NCI-H226 (cell line): Measurements from ENCODE around the gene MINDY1.

Experiments used
- DNase-seq: peaks from one replicate; pipeline ENCODE4 v3.0.0-alpha.2; 2015

MINDY1 gene

DNA sequence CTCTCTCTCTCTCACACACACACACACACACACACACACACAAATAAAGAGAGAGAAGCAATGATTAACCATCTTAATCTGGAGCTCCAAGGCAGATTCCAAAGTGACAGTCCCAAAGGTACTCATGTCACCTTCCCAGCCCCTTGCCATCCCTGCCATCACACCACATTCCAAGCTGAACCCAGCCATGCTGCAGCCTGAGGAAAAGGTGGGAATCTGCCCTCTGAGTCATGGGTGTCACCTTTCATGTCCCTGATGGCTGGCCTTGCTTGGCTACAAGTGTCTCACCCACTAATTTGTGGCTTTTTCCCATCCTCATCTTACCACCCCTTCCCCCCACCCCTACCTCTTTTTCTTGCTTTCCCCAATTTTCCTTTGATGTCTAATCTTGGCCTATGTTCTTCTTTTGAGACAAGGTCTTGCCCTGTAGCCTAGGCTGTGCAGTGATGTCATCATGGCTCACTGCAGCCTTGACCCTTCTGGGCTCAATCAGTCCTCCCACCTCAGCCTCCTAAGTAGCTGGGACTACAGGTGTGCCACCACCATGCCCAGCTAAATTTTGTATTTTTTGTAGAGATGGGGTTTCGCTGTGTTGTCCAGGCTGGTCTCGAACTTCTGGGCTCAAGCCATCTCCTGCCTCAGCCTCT lies 21.4 kb downstream of the MINDY1 start:
- DNase-seq = no peak

DNA sequence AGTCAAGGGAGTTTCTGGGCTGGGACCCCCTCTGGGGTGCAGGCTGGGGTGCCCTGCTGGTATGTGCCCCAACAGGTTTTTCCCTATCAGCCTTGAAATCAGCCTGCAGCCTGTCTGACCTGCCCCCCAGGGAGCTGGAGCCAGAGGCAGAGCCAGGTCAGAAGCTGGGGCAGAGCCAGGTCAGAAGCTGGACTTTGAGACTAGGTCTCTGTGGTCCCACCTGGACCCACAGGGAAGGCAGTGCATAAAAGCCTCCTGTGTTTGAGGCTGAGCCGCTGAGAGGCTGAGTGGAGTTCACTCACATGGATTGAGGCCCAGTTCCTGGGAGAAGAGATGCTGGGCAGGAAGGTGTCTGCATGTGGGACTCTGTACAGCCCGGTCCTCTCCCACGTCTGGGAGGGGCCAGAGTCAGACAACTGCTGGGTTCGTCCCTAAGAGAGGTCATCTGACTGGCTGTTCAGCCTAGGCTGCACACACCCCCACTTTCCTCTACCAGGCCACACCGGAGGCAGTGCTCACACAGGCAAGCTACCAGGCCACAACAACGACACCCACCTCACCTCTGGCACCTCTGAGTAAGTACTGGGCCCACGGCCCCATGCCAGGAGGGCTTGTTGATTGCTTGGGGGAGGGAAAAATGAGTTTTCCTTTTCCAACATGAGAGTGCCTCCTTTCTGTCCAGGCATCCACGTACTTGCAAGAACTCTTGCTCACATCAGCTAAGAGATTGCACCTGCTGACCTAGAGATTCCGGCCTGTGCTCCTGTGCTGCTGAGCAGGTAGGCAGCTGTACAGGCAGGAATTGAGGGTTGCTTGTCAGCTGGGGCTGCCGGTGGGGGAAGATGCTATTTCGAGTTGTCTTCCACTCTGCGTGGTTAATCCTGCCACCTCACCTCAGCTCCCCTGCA lies 24.6 kb downstream of the MINDY1 start, which contains the start of gene ANXA9:
Gene ANXA9, plus strand, starts transcription at position 488 of the 908 bp plus-strand sequence. CDS start 814 bp downstream, outside the sequence.
- peak; percentile 86 for DNase-seq

DNA sequence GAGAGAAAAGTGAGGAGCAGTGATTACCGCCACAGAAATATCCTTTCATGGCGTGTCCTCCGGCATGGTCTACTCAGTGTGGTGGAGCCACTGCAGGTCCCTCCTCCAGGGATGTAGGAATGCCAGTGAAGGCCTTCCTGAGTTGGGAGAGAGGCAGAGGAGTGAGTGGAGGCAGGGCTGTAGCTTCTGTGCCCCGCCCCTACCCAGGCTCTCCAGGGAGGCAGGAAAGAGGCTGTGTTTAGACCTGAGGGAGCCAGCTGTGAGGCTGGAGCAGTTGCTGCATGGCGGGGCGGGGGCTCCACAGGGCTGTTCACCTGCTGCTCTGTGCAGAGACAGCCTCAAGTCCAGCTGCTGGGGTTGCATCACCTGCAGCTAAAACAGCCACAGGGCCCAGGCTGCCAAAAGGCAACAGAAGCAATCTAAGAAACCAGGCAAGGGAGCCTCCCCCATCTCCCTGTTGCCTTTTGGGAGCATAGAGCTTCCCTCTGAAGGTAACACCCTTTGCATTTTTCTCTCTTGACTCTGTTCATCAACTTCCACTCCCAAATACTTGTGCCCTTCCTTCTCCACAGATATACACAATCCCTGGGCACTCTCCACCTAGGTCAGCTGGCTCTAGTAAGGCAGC lies 25.4 kb downstream of the MINDY1 start:
- DNase-seq = peak; percentile 90

DNA sequence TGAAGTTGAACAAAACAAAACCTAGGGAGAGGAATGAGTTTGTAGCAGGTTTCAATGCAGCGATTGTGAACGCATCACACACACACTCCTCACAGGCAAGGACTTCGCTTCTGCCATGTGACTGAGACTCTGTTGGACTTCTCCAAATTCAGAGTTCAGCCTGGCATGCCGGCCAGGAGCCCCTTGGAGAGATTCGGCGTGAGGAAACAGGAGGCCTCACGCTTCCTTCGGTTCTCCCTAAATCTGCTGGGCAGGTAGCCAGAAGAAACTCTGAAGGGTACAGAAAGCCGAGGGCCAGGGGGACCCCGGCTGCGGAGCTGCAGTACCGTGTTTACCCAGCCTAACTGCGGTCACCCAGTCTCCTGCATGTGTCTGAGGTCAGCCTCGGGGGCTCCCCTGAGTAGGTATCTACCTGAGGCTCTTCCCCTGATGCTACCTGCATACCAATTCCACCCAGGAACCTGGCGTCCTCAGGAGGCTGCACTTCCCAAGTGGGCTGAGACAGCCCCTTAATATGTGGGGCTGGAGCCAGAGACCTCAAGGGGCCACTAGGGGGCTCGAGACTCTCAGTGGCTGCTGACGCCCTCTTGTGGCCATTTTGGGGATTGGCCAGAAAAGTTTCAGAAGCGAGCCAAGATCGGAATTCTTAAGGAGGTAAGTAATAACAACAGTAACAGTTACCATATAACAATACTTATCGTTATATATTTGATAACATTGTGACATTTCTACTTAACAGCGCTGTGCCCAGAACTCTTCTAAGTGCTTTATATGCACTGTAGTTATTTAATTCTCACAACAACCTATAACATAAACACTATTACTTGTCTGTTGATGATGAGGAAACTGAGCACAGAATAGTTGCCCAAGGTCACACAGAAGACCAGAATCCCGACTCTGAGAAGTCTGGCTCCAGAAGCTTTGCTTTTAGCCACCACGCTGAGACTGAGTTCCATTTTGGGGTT lies 27.3 kb downstream of the MINDY1 start:
- DNase-seq = peak; percentile 74

DNA sequence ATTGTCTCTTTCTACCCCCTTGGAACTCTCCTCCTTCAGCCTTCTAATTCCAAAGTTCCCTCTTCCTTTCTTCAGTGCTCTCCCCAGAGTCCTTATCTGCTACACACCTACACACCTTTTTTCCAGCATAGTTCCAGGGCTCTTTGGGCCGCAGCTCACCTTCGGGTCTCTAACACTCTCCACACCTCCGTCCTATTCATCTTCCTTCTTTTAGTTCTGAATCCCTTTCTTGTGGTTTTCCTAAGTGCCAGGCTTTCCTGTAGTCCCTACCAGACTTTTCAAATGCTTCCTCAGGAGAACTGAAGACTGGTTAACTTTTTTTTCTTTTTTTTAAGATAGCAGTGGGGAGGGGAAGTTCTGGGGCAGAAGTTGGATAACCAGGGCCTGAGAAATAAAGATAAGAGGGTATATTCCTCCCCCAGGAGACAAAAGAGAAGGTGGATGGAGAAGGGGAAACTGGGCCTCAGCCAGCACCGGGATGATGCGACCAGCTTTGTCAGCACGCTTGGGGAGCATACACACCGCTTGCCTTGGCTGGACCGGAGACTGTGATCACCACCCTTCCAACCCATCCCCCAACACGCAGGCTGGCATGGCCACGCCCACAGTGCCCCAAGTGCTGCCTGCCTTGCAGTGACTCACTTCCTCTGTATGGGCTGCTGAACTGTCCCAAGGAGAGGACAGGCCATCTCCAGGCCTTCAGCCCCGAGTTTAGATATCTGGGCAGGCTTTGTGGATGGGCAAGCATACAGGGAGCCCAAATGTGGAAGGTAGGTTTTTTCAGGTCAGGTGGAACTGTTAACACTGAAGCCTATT lies 29.6 kb downstream of the MINDY1 start:
- DNase-seq = peak; percentile 56

DNA sequence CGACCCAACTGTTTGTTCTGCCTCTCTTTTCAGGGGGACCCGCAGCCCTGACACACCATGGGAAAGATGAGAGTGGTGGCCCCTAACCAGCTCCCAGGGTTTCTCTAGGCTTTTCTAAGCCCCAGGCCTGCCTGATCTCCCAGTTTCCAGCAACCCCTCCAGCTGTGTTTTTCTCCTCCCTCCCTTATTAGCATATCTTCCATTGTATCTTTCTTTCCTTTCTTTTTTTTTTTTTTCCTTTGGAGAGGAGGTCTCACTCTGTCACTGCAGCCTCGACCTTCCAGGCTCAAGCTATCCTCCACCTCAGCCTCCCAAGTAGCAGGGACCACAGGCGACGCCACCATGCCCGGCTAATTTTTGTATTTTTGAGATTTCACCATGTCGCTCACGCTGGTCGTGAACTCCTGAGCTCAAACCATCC lies 30.3 kb downstream of the MINDY1 start:
- no peak for DNase-seq

DNA sequence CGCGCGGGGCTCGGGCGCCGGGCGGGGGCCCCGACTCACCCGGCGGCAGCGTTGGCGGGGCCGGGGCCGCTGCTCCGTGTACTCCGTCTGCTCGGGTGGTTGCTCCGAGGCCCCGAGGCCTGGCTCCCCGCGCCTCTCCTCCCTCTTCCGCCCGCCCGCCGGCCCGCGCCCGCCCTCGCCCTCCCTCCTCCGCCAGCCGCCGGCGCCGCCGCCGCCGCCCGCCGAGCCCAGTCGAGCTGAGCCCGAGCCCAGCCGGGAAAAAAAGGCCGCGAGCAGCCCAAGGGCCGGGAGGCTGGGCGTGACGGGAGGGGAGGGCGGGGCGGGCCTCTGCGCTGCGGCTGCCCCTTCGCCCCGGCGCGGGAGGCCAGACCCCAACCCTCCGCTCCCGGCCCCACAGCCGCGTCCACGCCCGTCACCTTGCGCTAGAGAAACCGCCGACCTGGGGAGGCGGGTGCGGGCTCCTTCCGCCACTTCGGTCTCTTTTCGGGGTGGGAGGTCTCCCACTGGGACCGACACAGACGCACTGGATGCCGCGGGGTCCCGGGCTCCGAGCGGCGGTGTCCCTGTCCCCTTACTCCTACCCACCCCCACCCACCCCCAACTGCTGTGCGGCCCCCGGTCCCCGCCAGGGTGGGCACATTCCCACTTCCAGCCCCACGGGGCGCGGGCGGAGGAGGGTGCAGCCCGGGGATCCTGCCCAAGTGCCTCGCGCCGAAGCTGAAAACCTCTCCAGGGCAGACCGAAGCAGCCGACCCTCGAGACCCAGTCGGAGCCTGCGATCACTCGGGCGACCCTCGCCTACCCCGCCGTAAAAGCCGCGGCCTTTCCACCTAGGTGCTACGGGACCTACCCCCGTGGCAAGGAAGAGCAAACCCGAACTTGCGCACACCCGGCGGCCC lies 31.9 kb downstream of the MINDY1 start, which contains the start of gene CERS2:
Gene CERS2, minus strand, starts transcription at position 256 of the 899 bp plus-strand sequence. CDS start 5,745 bp downstream, outside the sequence.
- DNase-seq = peak; percentile 66

DNA sequence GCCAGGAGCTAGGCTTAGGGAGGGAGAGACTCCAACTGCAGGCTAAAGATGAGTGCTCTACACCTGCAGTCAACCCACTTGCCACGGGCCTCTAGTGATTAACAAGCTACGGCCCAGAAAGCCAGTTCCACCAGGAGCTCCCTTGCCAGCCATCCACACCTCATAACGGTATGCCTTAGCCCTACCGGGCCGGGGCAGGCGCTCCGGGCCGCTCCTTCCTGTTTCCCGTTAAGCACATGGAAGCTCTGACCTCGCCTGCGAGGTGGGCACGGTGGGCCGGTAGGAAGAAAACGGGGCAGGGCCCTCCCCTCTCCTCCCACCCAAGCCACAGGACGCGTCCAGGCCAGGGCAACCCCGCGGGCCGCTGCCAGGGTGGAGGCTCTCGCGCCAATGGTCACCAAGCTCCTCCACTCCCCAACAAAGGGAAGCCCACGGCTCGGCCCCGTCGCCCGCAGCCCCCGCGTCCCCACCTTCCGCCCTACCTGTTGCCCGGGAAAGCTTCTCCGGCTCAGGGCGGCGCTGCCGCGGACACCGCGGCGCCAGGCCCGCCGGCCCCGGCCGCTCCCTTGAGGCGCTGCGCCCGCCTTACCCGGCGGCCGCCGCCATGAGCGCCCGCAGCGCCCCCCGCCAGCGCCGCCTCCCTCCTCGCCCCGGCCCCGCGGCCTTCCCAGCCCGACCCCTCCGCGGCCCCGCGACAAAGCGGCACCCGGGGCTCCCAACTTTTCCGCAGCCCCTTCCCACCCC lies 32.7 kb downstream of the MINDY1 start:
- DNase-seq = peak; percentile 27

DNA sequence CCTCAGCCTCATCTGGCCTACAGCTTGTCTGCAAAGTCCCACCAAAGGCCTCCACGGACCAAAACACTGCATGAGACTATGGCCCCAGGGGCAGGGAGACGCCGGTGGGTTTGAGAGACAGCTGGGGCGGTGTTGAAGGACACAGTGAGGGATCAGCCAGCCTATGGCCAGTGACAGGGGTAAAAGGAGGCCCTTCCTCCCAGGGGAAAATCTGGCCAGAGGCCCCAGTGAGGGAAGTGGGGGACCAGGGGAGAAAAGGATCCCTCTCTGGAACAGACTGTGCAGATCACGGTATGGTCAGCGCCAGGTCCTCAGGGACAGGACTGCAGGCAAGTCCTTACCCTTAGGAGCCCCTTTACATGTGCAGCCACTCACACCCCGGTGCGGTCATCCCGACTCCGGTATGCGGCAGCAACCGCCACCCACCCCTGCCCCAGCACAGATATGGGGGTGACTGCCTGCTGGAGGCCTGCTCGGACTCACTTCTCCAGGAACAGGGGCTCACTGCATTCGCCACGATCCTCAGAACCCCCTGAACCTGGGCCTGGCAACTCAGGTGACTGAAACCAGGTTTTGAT lies 33.4 kb downstream of the MINDY1 start:
- DNase-seq = no peak

DNA sequence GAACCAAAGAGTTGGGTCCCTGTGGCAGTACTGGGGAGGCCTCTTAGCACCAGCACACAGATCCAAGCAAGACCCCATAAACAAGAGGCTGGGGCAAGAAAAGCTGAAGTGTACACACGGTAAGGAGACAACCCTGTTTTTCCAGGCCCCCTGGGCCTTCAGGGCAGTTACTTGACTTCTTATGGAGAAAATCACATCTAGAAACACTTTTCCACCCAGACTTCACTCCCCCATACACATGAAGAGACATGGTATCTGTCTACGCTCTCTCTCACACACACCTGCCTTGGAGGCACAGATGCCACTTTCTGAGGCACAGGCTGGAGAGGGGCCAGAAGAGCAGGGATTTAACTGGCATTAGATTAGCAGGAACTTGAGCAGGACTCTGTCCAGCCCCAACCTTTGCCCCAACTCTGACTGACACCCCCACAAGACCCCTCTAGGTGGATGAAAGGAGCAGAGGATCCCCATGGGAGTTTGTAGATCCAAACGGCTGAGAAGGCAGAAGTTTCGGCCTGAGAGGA lies 34.2 kb downstream of the MINDY1 start:
- DNase-seq = no peak

DNA sequence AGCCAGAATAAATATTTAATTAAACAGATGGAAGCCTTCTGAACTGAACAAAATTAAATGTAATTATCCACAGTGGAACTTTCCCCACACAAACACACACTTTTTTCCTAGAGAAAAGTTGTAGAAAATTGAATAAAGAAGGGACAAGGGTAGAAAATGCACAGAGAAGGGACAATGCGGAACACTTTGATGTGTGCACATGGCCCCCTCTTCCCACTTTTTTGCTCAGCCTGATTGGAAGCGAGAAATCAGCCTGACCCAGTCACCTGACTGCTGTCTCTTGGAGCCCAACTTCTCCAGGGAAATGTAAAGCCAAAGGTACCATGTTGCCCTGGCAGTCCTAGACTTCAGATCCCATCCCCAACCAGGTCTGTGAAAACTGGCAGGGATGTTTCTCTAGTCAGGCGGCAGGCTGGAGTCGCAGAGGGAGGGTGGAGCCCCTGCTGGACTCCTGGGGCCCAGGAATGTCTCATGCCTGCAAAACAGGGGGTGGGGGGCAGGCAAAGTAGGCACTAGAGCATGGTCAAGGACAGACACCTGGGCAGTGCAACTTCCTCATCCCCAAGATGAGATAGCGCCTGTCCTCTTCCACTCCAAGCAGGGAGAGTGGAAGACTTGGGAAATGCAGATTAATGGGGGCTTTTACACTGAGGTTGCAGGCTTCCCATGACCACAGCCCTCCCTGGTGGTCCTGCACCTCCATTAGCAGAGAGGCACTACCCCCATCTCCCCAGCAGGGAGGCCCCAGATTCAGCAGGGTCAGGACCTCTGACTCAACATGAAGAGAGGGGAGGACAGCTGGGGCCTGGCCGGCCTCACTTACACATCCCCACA lies 34.9 kb downstream of the MINDY1 start:
- DNase-seq = no peak

DNA sequence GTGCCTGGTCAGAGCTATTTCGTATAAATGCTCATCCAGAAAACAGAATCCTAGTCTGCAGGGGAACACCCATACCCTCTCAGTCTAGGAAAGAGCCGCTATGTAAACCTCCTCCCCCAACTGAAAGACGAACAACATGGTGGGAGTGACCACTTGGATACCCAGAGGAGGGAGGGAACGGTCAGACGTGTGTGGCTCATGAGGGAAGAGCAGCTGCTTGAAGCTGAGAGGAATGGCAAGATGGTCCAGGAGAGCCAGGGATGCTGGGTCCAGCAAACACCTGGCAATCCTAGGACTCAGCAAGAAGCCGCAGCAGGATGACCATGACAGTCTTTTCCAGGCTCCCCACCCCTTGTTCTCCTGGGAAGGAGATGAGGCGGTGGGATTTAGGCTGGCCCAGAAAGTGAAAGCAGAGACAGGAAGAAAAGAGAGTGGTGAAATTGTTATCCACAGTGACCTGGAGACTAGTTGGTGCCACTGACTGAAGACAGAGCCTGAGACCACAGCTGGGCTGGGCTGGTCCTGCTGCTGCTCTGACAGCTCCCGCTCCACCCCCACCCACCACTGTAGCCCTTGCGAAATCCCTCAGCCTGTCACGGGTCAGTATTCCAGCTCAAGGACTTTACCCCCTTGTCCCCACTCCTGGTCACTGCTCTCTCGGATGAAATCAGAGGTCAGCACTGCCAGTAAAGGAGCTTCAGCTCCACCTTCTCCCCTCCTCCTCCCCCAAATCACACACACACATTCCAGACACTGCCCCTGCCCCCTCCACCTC lies 35.7 kb downstream of the MINDY1 start:
- no peak for DNase-seq

DNA sequence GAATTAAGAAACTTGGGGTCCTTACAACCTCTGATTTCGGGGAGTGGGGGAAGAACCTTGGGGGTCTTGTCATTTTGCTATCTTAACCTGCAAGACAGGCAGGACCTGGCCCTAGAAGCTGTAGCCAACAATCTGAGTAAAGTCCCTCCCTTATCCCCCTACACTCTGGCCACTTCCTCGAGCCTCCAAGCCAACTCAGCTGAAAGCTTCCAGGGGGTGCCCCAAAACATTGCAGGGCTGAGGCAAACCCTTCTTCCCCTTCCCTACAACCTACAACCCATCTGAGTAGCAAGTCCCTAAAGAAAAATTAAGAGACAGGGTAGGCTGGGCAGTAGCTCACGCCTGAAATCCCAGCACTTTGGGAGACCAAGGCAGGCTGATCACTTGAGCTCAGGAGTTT lies 37.1 kb downstream of the MINDY1 start:
- DNase-seq = no peak

DNA sequence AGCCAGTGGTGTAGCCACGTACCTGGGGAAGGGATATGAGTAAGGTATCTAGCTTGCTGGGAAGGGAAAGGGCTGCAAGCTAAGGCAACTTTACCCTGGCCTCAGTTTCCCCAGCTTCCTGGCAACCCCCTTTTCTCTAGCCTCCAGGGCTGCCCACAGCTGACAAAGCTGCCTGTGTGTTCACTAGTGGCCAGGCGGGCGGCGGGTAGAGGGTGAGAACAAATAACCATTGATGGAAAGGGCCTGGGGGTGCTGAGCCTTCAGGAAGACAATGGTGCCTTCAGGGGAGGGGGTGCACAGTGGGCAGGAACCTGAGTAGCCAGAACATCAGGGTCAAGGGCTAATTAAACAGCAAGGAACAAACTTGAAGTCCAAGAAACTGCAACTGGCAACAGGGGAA lies 38.2 kb downstream of the MINDY1 start:
- no peak for DNase-seq

DNA sequence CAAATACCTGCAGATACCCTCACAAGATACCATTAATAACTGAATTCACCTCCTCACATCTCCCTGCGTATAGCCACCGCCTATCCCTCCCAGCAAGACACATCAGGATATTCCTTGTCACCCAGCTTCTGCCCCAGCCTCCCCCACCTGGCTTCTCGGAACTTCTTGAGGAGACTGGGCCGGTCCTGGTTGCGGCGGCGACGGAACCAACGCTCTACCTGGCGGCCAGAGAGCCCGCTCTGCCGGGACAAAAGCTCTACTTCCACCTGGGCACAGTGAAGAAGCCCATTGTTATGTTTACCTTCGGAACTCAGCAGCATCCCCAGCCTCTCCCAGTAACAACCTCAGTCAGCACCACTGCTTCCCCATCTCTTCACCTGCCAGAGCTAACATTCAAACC lies 38.8 kb downstream of the MINDY1 start:
- DNase-seq = no peak

DNA sequence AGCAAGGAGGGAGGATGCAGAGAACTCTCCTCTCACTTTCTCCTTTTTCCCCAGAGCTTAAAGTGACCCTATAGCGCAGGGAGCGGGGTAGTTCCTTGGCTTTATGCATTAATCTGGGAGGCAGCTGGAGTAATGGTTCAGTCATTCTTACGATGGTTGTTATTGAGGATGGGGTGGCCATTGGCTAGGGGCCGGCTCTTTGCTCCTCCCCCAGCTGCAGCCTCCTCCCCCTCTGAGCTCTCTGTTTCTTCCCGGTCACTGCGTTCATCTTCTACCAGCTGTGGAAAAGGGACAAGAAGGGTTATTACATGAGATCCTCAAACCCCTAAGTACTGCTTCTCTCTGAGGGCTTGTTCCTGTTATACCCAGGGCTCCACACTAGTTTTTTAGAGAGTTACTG lies 40.7 kb downstream of the MINDY1 start:
- DNase-seq = no peak

DNA sequence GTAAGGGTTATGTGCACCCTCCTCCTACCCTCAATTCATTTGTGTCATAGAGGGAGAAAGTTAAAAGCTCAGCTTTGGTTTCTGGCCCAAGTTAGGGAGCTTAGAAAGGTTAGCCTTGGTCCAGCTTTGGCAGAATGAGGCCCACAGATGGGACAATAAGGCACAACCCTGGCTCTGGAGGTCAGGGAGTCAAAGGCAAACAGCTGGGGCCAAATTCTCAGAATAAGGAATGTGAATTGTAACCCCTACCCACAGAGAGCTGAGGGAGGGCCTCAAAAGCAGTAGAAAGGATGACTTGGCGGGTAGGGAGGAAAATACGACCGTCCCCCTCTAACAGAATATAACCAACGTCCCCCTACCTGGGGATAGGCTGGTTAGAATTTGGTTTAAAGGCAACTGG lies 41.1 kb downstream of the MINDY1 start:
- DNase-seq = no peak
